ENCODE measurements around the gene HDC.

The HDC gene

GRCh38 chr15:50265620-50266019, at the start of gene HDC:
TSS of gene HDC (minus strand) at chr15:50265726. CDS start at chr15:50265623, 103 bp downstream.
- Histone ChIP-seq H3K9me2 (replicated peaks; ENCODE audit: insufficient read depth, low read length) (no peaks in the 10 kb centered on the region), H3K4me2 (ENCODE audit: low read depth, low read length) (no peak within 1 kb of the TSS), H3K4me3 (ENCODE audit: low read length) (no peak within 1 kb of the TSS), H3K9me3 (replicated peaks; ENCODE audit: insufficient read depth, low read length) (no peaks in the 10 kb centered on the region), H3K9ac (ENCODE audit: low read length) (no peak within 1 kb of the TSS), H4K20me1 (ENCODE audit: insufficient read depth, low read length) (no peaks in the 10 kb centered on the region), H3F3A (ENCODE audit: insufficient read depth, low read length) (no peaks in the 10 kb centered on the region), H2AFZ (ENCODE audit: low read length) (no peak within 1 kb of the TSS), H3K36me3 (replicated peaks; ENCODE audit: insufficient read depth, low read length) (no peaks in the 10 kb centered on the region), H3K27ac (ENCODE audit: low read length) (no peak within 1 kb of the TSS), H3K27me3 (replicated peaks; ENCODE audit: insufficient read depth, low read length) (no peaks in the 10 kb centered on the region), H3K79me2 (ENCODE audit: low read length) (no peaks in the 10 kb centered on the region), H3K4me1 (ENCODE audit: low read length) (no peaks in the 10 kb centered on the region)
- TF ChIP-seq EZH2 (optimal IDR thresholded peaks at IDR 0.05; ENCODE audit: low read depth, low read length) (no peak), CTCF (IDR thresholded peaks at IDR 0.05; ENCODE audit: low read length) (no peak), EZH2phosphoT487 (IDR thresholded peaks at IDR 0.05; ENCODE audit: low read length) (no peak)
- DNase-seq, result no peak

DNA sequence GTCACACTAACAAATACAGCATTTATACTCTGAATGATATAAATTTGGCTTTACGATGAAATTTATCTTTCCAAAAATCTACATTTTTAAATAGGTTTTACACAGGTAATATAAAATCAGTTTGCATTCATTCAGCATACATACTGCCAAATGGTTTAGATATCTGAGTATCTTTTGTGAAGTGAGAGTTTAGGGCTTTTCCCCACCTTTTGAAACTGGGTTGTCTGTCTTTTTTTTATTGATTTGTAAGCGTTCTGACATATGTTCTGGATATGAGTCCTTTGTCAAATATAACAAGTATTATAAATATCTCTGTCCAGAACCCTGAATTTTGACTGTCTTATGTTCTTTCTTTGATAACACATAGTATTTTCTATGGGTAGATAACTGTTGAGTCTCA, 47.1 kb upstream of the HDC start:
- H3K79me2 ChIP-seq (ENCODE audit: low read length), result peaks cover 56% of the 10 kb centered on the region
- H3K4me3 ChIP-seq (ENCODE audit: low read length), result no peak overlapping the region
- DNase-seq, result no peak
- no peak overlapping the region for H3K9ac ChIP-seq (ENCODE audit: low read length)
- peaks cover 4% of the 10 kb centered on the region; the same call in 1 of the 2 replicates for H3F3A ChIP-seq (ENCODE audit: insufficient read depth, low read length)
- H3K4me2 ChIP-seq (ENCODE audit: low read depth, low read length), result no peak overlapping the region
- H3K36me3 ChIP-seq (replicated peaks; ENCODE audit: insufficient read depth, low read length), result no peaks in the 10 kb centered on the region
- TF ChIP-seq EZH2phosphoT487 (IDR thresholded peaks at IDR 0.05; ENCODE audit: low read length), result no peak
- TF ChIP-seq CTCF (IDR thresholded peaks at IDR 0.05; ENCODE audit: low read length), result no peak
- no peaks in the 10 kb centered on the region for H3K4me1 ChIP-seq (ENCODE audit: low read length)
- H3K9me2 ChIP-seq (replicated peaks; ENCODE audit: insufficient read depth, low read length), result no peaks in the 10 kb centered on the region
- H4K20me1 ChIP-seq (ENCODE audit: insufficient read depth, low read length), result peaks cover 4% of the 10 kb centered on the region; the same call in 1 of the 2 replicates
- no peak overlapping the region for H3K27ac ChIP-seq (ENCODE audit: low read length)
- no peak overlapping the region for H2AFZ ChIP-seq (ENCODE audit: low read length)
- H3K27me3 ChIP-seq (replicated peaks; ENCODE audit: insufficient read depth, low read length), result no peaks in the 10 kb centered on the region
- H3K9me3 ChIP-seq (replicated peaks; ENCODE audit: insufficient read depth, low read length), result no peaks in the 10 kb centered on the region

DNA sequence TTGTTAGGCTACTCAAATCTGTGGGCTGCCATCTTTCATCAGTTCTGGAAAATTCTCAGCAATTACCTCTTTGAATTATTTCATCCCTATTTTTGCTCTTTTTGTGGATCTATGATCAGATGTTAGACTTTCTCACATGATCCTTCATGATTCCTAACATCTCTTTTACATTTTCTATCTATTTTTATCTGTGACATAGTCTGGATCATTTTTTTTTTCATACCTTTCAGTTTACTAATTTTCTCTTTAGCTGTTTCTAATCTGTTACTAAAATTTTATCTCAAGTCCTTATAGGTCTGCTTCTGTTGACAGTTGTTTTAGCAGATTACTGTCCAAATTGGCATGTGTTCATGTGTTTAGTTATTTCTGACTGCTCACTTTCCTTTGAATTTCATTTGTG, 42.3 kb upstream of the HDC start:
- Histone ChIP-seq H4K20me1 (ENCODE audit: insufficient read depth, low read length) (no peaks in the 10 kb centered on the region; the same call in 1 of the 2 replicates), H3K27ac (ENCODE audit: low read length) (no peak overlapping the region), H3K36me3 (replicated peaks; ENCODE audit: insufficient read depth, low read length) (peaks cover 6% of the 10 kb centered on the region; the same call in 1 of the 2 replicates), H3K79me2 (ENCODE audit: low read length) (peaks cover 23% of the 10 kb centered on the region), H3F3A (ENCODE audit: insufficient read depth, low read length) (no peaks in the 10 kb centered on the region), H3K27me3 (replicated peaks; ENCODE audit: insufficient read depth, low read length) (no peaks in the 10 kb centered on the region), H3K4me1 (ENCODE audit: low read length) (peaks cover 3% of the 10 kb centered on the region; the same call in 1 of the 2 replicates), H3K4me2 (ENCODE audit: low read depth, low read length) (no peak overlapping the region), H3K4me3 (ENCODE audit: low read length) (no peak overlapping the region), H2AFZ (ENCODE audit: low read length) (no peak overlapping the region), H3K9me3 (replicated peaks; ENCODE audit: insufficient read depth, low read length) (no peaks in the 10 kb centered on the region), H3K9ac (ENCODE audit: low read length) (no peak overlapping the region), H3K9me2 (replicated peaks; ENCODE audit: insufficient read depth, low read length) (no peaks in the 10 kb centered on the region)
- no peak for DNase-seq
- TF ChIP-seq EZH2phosphoT487 (IDR thresholded peaks at IDR 0.05; ENCODE audit: low read length) (no peak), EZH2 (optimal IDR thresholded peaks at IDR 0.05; ENCODE audit: low read depth, low read length) (no peak), CTCF (IDR thresholded peaks at IDR 0.05; ENCODE audit: low read length) (no peak)

Measured in MM.1S (cell line).